Stimulated activated CD4-positive, alpha-beta T cell treated with anti-CD3 and anti-CD28 coated beads, Interleukin-12 subunit alpha, Interleukin-12 subunit beta, amount 100 ng/mL, for 4 hours (primary cell): ENCODE data around the gene SLC12A7.
"Not testable (repeated sequence)": the region's sequence is repeated elsewhere in the genome, so short reads cannot be mapped to it uniquely, and the experiment has no call there.

Source experiments
- DNase-seq: peaks from one replicate; pipeline ENCODE4 v3.0.0-alpha.2; 2020

Gene SLC12A7

GRCh38 chr5:1075555-1075881 lies 36.3 kb downstream of the SLC12A7 start:
- DNase-seq, result no peak

- DNase-seq, result no peak
Observed at GRCh38 chr5:1074816-1075554, 36.9 kb downstream of the SLC12A7 start.

- no peak for DNase-seq
Observed at GRCh38 chr5:1074226-1074625, 37.6 kb downstream of the SLC12A7 start.

GRCh38 chr5:1073239-1074102 lies 38.4 kb downstream of the SLC12A7 start:
- DNase-seq, result no peak

GRCh38 chr5:1069720-1070088 lies 42.2 kb downstream of the SLC12A7 start:
- DNase-seq, result no peak

- no peak for DNase-seq
Observed at GRCh38 chr5:1068895-1069719, 42.8 kb downstream of the SLC12A7 start.

- DNase-seq, result no peak
Observed at GRCh38 chr5:1068204-1068894, 43.5 kb downstream of the SLC12A7 start.

- no peak for DNase-seq
Observed at GRCh38 chr5:1067141-1068121, 44.4 kb downstream of the SLC12A7 start.

GRCh38 chr5:1066676-1067075 lies 45.2 kb downstream of the SLC12A7 start:
- no peak for DNase-seq

- no peak for DNase-seq
Observed at GRCh38 chr5:1065891-1066650, 45.8 kb downstream of the SLC12A7 start.

- no peak for DNase-seq
Observed at GRCh38 chr5:1065143-1065750, 46.6 kb downstream of the SLC12A7 start.

- no peak for DNase-seq
Observed at GRCh38 chr5:1064383-1065142, 47.3 kb downstream of the SLC12A7 start.

GRCh38 chr5:1063661-1064382 lies 48.0 kb downstream of the SLC12A7 start:
- no peak for DNase-seq

- no peak for DNase-seq
Observed at GRCh38 chr5:1062761-1063568, 48.9 kb downstream of the SLC12A7 start.

- DNase-seq, result no peak
Observed at GRCh38 chr5:1061916-1062315, 49.9 kb downstream of the SLC12A7 start.

- DNase-seq, result not testable (repeated sequence)
Observed at GRCh38 chr5:1061292-1061691, 50.6 kb downstream of the SLC12A7 start.

GRCh38 chr5:1060535-1060981 lies 51.3 kb downstream of the SLC12A7 start:
- no peak for DNase-seq

GRCh38 chr5:1059884-1060263 lies 52.0 kb downstream of the SLC12A7 start:
- DNase-seq, result no peak
